Gastroesophageal sphincter (tissue), 3 donors: Measurements from ENCODE around the gene HPRT1.

Source experiments
- CTCF ChIP-seq, 4 experiments: fragments of 200-600 bp in 2 of 4; fragments of 450-650 bp in 2 of 4; sonication (generic) in 1 of 4; IDR thresholded peaks; one replicate each; pipeline ENCODE4 v1.5.1; 2017 to 2019; ENCODE audit warnings: antibody characterized with exemption in 4 of 4, mild to moderate bottlenecking in 2 of 4, moderate library complexity in 2 of 4
- POLR2A ChIP-seq, 2 donors: fragments of 450-650 bp; IDR thresholded peaks; one replicate each; pipeline ENCODE4 v1.6.1; 2017; ENCODE audit warnings: antibody characterized with exemption in 2 of 2, mild to moderate bottlenecking in 2 of 2, moderate library complexity in 1 of 2

- no peak for TF ChIP-seq POLR2A (IDR thresholded peaks at IDR 0.05)
- no peak for TF ChIP-seq CTCF (IDR thresholded peaks at IDR 0.05)
These were observed 65.3 kb downstream of the HPRT1 start for GRCh38 chrX:134525086-134525792.
